HG03469 (cell line): ENCODE data around the gene OSBPL8.

ENCODE experiments used
- ATAC-seq: cut with Tn5 transposase; IDR thresholded peaks from one replicate; pipeline ENCODE4 v1.9.1; 2021; ENCODE audit warnings: mild to moderate bottlenecking, moderate library complexity, moderate number of reproducible peaks; ENCODE audit not compliant: unreplicated experiment

The OSBPL8 gene

DNA sequence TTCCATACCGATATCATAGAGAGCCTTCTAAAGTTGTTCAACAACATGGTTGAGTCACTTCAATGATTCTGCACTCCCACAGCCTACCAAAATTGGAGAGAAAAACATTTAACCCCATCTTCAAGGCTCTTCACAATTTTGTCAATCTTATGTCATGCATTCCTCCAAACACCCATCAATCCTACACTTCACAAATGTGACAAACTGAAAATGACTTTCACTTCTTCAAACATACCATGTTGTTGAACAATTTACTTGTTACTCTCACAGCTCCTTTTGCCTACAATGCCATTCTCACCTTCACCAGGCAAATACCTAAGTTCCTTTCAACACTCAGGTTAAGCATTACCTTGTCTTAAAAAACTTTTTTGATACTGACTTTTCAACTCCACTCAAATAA lies 88.0 kb downstream of the OSBPL8 start:
- no peak for ATAC-seq

DNA sequence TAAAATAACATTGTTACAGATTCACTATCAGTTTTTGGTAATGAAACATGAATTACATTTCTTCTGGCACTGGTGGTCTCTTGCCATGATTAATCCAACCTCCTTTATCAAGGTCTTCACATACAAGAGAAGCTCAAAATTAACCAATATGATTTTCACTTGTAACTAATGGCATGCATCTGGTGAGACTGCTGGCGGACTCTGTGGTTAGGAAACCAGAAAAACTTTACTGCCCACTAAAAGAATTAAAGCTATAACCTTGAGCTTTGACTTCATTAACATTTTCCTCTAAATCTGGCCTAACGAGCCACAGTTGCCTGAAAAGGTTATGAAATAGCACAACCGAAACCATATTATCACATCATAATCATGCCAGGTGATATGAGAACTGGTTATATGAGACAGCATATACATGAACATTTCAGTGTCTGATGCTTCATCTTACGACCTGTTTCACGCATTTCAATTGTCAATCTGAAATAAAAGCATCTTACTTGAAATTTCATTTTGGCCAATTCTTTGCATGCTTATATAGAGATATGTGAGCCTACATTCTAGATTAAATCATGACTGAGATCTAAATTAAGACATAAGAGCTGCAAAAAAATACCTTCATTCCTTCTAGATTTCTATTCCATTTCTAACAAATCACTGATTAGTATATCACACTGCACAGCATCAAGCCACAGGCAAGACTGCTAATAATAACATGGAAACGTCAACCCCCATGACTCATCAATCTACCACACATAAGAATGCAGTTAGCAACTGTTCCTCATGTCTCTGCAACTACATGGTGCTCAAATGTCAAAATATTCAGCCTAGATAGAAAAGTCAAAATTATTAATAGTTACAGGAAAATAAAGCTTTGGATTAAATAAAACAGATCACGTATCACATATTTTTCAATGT lies 89.3 kb downstream of the OSBPL8 start:
- ATAC-seq: peak; percentile 97

- ATAC-seq: no peak
These were observed 94.9 kb downstream of the OSBPL8 start for GRCh38 chr12:76464631-76465166.

GRCh38 chr12:76462668-76463224 lies 96.8 kb downstream of the OSBPL8 start:
- no peak for ATAC-seq

DNA sequence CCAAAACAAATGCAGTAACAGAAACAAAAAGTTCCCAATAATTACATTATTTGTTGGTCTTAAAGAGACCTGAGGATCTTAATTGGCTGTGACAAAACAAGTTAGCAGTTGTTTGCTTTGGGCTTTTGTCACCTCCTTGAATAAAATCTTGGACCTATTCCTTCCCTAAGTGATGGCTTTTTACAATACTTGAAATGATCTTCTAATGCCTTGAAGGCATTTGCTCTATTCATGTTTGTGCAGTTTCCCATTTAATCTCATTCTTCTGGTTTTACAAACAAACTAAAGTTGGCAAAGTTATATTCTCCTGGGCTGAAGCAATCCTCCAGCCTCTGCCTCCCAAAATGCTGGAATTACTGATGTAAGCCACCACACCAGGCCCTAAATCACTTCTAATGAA lies 98.8 kb downstream of the OSBPL8 start:
- ATAC-seq: no peak

- no peak for ATAC-seq
These were observed 101.8 kb downstream of the OSBPL8 start for GRCh38 chr12:76457818-76458217.

GRCh38 chr12:76457010-76457409 lies 102.6 kb downstream of the OSBPL8 start:
- no peak for ATAC-seq

GRCh38 chr12:76455582-76456345 lies 103.8 kb downstream of the OSBPL8 start:
- peak; percentile 96 for ATAC-seq

DNA sequence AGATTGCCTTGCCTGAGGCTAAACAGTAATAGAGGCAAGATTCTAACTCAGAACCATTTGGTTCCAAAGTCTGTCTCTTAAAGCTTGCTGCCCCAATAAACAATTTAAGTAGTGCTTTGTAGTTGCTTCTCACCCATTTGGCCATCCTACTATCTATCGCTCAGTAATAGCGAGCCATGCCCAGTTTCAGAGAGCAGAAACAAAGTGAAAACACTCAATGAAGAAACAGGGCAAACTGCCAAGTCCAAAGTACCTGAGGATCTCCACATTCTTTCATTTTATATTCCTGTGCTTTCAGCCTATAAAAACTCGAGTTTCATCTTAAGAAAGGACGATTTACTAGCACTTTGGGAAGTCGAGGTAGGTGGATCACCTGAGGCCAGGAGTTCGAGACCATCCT lies 108.0 kb downstream of the OSBPL8 start:
- no peak for ATAC-seq

GRCh38 chr12:76450690-76451089 lies 108.9 kb downstream of the OSBPL8 start:
- ATAC-seq: no peak

DNA sequence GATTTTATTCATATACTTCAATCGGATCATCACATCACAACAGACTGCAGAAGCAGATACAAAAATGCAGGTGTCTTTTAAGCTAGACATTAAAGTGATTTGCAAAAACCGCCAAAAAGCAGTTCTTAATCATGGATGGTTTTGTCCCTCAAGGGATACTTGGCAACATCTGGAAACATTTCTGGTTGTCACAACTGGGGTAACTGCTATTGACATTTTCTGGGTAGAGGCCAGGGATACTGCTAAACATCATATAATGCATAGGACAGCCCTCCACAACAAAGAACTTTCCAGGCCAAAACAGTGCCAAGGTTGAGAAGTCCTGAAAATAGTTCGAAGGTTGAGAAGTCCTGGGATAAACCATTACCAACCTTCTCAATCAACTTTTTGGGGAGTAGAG lies 109.6 kb downstream of the OSBPL8 start:
- no peak for ATAC-seq

GRCh38 chr12:76449583-76449982 lies 110.0 kb downstream of the OSBPL8 start:
- ATAC-seq: no peak

GRCh38 chr12:76449016-76449415 lies 110.6 kb downstream of the OSBPL8 start:
- no peak for ATAC-seq

GRCh38 chr12:76446090-76446489 lies 113.5 kb downstream of the OSBPL8 start:
- no peak for ATAC-seq

- ATAC-seq: no peak
These were observed 114.1 kb downstream of the OSBPL8 start for GRCh38 chr12:76445462-76445861.

DNA sequence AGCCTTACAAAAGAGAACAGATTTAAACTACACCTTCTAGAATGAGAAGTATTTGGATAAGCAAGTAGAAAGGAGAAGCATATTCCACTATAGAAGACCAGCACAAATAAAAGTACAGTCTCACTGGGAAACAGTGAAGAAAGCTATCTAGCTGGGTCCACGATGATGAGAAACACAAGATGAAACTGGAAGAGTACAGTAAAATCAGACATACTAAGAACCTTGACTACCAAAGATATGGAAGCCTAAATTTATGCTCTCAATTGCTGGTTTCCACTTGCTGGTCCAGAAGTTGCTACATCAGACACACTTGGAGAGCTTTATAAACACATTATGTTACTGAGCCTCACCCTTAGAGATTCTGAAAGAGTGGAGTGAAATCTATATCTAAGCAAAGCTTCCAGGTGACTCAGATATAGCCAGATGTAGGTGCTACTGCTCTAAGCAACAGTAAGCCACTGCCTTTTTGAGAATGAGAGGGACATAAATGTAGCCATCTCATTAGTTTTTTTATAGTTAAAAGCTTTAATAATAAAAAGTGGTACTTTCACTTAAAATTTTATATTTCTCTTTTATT lies 115.1 kb downstream of the OSBPL8 start:
- no peak for ATAC-seq

GRCh38 chr12:76441016-76441415 lies 118.6 kb downstream of the OSBPL8 start:
- no peak for ATAC-seq

- ATAC-seq: no peak
These were observed 126.8 kb downstream of the OSBPL8 start for GRCh38 chr12:76432733-76433132.

GRCh38 chr12:76428117-76428516 lies 131.5 kb downstream of the OSBPL8 start:
- ATAC-seq: no peak

- ATAC-seq: no peak
These were observed 133.4 kb downstream of the OSBPL8 start for GRCh38 chr12:76426160-76426559.

DNA sequence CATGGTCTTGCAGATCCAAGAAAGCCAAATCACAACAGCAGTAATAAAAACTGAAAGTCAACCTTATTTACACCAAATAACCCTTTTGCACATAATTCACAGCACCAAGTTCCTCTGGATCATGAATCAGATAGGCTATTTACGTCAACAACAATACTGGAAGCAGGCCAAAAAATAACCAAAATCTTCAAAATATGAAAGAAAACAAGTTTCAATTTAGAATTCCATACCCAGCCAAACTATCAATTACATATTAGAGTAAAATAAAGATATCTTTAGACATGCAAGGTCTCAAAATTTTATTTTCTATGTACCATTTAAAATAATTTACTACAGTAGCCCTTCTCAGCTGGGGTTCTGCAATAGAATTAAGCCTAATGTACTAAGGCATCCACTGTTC lies 134.6 kb downstream of the OSBPL8 start:
- ATAC-seq: no peak
